ENCODE measurements around the gene EPN1.

DNA sequence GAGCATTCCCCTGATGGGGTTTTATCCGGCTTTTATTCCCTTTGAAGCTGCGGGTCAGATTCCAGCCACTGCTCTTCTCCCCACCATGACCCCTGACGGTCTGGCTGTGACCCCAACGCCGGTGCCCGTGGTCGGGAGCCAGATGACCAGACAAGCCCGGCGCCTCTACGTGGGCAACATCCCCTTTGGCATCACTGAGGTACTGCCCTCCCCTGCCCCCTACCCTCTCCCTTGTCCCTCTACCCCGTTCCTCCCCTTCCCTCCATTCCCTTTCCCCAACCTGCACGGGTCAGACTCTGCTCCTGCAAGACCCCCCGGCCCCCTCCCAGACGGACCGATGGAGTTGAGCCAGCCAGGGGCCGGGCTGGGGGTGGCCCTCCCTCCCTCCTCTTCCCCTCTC, 14.0 kb upstream of the EPN1 start:
- TF ChIP-seq RAD21 (CRISPR knock-in tag; conservative IDR thresholded peaks at IDR 0.05 in 1 of 2, IDR thresholded peaks at IDR 0.05 in 1 of 2) (no peak), KDM2B (CRISPR knock-in tag; IDR thresholded peaks at IDR 0.05) (no peak), NFE2L1 (tag; IDR thresholded peaks at IDR 0.05; ENCODE audit: borderline replicate concordance, low read depth) (no peak), KAT7 (CRISPR knock-in tag; IDR thresholded peaks at IDR 0.05; ENCODE audit: borderline replicate concordance) (no peak), SMC3 (conservative IDR thresholded peaks at IDR 0.05; ENCODE audit: insufficient read depth, low read depth, low read length) (no peak), MAFK (IDR thresholded peaks at IDR 0.05; ENCODE audit: low read length) (no peak), FOSL1 (tag; conservative IDR thresholded peaks at IDR 0.05) (no peak), CSDE1 (IDR thresholded peaks at IDR 0.05) (no peak), NFYB (IDR thresholded peaks at IDR 0.05; ENCODE audit: extremely low read depth, insufficient read length) (no peak), NR2C1 (IDR thresholded peaks at IDR 0.05) (no peak), NR2C1 (tag; IDR thresholded peaks at IDR 0.05) (no peak), CBX1 (IDR thresholded peaks at IDR 0.05; ENCODE audit: low read depth) (no peak)
- TF ChIP-seq, protein P1, sequence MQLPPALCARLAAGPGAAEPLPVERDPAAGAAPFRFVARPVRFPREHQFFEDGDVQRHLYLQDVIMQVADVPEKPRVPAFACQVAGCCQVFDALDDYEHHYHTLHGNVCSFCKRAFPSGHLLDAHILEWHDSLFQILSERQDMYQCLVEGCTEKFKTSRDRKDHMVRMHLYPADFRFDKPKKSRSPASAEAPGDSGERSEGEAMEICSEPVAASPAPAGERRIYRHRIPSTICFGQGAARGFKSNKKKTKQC (CRISPR knock-in tag; IDR thresholded peaks at IDR 0.05): no peak
- TF ChIP-seq, protein P2, sequence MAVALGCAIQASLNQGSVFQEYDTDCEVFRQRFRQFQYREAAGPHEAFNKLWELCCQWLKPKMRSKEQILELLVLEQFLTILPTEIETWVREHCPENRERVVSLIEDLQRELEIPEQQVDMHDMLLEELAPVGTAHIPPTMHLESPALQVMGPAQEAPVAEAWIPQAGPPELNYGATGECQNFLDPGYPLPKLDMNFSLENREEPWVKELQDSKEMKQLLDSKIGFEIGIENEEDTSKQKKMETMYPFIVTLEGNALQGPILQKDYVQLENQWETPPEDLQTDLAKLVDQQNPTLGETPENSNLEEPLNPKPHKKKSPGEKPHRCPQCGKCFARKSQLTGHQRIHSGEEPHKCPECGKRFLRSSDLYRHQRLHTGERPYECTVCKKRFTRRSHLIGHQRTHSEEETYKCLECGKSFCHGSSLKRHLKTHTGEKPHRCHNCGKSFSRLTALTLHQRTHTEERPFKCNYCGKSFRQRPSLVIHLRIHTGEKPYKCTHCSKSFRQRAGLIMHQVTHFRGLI (CRISPR knock-in tag; IDR thresholded peaks at IDR 0.05): no peak
- TF ChIP-seq, protein P3, sequence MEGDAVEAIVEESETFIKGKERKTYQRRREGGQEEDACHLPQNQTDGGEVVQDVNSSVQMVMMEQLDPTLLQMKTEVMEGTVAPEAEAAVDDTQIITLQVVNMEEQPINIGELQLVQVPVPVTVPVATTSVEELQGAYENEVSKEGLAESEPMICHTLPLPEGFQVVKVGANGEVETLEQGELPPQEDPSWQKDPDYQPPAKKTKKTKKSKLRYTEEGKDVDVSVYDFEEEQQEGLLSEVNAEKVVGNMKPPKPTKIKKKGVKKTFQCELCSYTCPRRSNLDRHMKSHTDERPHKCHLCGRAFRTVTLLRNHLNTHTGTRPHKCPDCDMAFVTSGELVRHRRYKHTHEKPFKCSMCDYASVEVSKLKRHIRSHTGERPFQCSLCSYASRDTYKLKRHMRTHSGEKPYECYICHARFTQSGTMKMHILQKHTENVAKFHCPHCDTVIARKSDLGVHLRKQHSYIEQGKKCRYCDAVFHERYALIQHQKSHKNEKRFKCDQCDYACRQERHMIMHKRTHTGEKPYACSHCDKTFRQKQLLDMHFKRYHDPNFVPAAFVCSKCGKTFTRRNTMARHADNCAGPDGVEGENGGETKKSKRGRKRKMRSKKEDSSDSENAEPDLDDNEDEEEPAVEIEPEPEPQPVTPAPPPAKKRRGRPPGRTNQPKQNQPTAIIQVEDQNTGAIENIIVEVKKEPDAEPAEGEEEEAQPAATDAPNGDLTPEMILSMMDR (IDR thresholded peaks at IDR 0.05 in 2 of 3, conservative IDR thresholded peaks at IDR 0.05 in 1 of 3; ENCODE audit: insufficient read depth in 2 of 3, low read depth in 1 of 3, low read length in 3 of 3): no peak
